Measurements from ENCODE around the gene CRIP2.

CRIP2 gene

GRCh38 chr14:105475269-105476096 is 862 bp downstream of the CRIP2 start:
- in situ Hi-C loops (cut with MboI; ENCODE audit: low sequenced_read_pairs), result no loop called here

DNA sequence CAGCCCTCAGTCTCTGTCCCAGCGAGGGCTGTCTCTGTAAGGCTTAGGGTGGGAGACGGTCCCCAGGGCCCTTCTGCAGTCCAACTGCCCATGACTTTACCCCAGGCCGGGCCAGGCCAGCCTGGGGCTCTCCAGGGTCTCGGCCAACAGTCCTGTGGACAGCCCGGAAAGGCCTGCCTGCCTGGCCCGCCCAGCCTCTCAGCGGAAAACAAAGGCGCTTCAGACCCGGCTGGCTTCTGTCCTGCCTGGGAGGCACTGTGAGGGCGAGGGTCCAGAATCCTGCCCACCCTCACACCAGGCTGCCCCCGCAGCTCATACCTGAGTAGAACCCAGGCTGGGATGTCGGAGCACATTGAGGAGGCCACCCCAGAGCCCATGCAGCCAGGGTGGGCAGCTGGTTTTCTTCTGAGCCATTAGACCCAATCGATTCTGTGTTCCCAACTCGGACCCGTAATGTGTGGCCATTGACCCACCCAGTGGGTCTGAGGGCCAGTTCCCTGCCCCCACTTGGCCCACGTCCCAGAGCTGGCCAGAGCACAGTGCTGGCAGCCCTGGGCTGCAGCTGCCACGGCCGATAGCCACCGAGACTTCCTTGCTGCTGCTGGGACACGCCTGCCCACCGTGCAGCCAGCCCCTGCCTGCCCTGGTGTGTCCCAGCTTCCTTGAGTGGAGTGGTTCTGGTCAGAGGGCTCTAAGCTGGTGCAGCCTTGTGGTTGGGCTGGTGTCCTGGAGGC is 1.6 kb downstream of the CRIP2 start:
- in situ Hi-C loops (cut with MboI; ENCODE audit: low sequenced_read_pairs), result no loop called here

GRCh38 chr14:105476831-105477659 is 2.4 kb downstream of the CRIP2 start:
- in situ Hi-C loops (cut with MboI; ENCODE audit: low sequenced_read_pairs), result no loop called here

DNA sequence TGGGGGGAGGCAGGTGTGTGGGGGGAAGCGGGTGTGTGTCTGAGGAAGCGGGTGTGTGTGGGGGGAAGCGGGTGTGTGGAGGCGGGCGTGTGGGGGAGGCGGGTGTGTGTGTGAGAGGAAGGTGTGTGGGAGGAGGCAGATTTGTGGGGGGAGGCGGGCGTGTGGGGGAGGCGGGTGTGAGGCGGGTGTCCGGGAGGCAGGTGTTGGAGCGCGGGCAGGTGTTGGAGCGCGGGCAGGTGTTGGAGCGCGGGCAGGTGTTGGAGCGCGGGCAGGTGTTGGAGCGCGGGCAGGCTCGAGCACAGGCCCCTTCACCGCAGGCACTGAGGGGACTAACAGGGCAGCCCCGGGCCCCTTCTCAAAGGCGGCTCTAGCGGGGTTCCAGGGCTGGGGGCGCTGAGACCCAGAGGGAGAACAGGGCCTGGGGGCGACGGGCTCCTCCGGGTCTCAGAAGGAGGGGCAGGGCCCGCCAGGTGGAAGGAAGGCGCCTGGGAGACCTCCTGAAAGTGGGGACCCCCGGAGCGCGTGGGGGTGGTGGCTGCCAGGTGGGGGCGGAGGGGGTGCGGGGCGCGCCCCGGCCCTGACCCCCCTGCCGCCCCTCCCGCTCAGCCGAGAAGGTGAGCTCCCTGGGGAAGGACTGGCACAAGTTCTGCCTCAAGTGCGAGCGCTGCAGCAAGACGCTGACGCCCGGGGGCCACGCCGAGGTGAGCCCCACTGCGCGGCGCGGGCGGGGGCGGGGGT is 3.2 kb downstream of the CRIP2 start:
- in situ Hi-C loops (cut with MboI; ENCODE audit: low sequenced_read_pairs), result no loop called here

DNA sequence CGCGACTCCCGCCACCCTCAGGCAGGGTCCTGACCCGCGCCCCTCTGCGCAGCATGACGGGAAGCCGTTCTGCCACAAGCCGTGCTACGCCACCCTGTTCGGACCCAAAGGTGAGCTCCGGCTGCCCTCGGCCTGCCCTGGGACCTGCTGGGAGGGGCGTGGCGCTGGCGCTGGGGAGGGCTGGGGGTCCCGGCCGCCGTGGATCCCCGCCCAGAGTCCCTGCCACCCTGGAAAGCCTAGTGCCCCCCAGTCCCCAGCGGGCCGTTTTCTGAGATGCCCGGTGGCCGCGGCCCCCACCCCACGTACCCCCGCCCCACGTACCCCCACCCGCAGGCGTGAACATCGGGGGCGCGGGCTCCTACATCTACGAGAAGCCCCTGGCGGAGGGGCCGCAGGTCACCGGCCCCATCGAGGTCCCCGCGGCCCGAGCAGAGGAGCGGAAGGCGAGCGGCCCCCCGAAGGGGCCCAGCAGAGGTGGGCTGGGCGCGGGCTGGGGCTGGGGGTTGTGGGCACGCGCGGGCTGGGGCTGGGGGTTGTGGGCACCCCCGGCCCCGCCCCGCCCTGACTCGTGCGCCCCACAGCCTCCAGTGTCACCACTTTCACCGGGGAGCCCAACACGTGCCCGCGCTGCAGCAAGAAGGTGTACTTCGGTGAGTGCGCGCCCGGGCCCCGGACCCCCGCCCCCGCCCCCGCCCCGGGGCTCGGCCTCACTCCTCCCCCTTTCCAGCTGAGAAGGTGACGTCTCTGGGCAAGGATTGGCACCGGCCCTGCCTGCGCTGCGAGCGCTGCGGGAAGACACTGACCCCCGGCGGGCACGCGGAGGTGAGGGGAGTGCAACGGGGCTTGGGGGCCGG is 4.0 kb downstream of the CRIP2 start:
- in situ Hi-C loops (cut with MboI; ENCODE audit: low sequenced_read_pairs), result no loop called here

DNA sequence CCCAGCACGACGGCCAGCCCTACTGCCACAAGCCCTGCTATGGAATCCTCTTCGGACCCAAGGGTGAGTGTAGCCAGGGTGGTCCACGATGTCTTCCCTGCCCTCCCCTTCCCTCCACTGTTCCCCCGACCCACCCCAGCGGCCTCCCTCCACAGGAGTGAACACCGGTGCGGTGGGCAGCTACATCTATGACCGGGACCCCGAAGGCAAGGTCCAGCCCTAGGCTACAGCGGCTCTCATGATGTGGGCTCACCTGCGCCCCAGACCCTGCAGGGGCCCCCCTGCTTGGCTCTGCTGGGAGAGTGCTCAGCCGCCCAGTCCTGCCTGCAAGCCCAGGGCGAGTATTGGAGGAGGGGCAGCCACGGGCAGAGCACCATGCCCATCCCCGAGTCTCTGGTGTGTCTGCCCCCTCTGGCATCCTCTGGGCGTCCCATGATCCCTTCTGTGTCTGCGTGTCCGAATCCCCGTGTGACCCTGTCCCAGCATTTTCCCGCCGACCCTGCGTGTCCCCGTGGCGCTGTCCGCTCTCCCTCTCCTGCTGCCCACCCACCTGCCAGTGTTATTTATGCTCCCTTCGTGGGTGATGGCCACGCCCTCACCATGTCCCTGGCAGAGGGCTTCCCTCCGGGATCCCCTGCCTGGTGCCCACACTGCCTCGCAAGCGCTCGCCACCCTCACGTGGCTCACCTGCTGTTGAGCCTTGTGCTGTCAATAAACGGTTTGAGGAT is 5.0 kb downstream of the CRIP2 start:
- in situ Hi-C loops (cut with MboI; ENCODE audit: low sequenced_read_pairs), result no loop called here

- in situ Hi-C loops (cut with MboI; ENCODE audit: low sequenced_read_pairs), result no loop called here
Measured at GRCh38 chr14:105480199-105480746, 5.7 kb downstream of the CRIP2 start.

DNA sequence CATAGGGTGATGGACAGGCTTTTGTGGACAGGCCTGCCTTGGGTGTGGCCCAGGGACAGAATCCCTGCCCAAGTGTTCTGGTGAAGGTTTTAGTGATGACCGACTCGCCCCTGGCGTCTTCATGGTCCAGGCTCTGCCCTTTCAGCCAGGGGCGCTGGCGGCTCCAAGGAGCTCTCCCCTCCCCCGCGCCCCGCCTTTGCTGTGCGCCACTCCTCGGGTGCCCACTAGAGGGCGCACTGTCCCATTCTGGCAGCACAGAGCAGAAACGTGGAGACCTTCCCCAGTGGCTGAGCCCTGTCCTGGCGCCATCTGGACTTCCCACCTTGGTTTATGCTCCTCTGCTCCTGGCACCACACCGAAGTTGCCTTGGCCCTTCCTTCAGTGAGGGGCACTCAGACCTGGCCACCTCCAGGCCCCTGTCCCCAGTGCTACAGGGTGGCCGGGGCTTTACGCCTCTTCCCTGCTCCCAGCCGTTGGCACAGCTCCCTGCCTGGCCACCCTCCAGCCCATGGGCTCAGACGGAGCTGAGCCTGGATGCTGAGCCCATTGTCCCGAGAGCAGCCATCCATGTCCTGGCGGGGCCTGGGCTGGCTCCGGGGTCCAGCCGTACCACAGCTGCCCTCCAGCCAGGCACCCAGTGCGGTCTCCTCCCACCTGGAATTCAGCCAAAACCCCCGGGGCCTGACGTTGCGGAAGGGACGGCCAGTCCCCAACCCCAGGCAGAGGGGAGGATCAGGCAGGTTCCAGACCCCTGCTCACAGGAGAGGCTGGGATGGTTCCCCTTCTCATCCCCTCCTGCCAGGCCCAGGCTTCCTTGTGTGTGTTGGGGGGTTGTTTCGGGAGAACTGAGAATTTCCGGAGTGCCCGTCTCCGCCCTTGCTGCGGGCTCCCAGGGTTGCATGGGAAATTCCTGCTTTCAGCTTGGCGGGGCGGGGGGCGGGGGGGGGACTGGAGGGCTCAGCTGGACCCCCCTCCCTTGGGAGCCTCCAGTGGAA is 6.5 kb downstream of the CRIP2 start:
- in situ Hi-C loops (cut with MboI; ENCODE audit: low sequenced_read_pairs), result no loop called here

DNA sequence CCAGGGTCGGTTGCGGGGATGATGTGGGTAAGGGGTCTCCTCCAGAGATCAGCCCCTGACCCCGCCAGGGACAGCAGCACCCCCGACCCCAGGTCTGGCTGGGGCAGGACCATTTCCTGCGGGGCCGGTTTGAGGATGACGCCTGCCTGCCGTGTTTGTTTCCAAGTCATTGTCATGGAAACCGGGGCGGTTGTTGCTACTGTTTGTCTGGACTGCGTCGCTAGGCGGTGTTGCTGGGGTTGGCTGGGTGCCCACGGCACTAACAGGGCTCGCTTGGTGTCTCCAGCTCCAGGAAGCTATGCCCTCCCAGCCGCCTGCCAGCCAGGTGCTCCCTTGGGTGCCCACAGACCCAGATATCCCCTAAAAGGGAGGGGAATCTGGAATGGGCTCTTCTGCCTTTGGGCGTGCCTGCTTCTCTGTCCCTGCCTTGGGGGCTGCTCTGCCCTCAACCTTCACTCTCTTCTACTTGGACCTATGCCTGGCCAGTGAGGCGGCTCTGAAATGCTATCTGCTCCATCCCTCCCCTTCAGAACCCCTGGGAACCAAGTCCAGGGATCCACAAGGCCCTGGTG is 7.4 kb downstream of the CRIP2 start:
- in situ Hi-C loops (cut with MboI; ENCODE audit: low sequenced_read_pairs), result no loop called here

DNA sequence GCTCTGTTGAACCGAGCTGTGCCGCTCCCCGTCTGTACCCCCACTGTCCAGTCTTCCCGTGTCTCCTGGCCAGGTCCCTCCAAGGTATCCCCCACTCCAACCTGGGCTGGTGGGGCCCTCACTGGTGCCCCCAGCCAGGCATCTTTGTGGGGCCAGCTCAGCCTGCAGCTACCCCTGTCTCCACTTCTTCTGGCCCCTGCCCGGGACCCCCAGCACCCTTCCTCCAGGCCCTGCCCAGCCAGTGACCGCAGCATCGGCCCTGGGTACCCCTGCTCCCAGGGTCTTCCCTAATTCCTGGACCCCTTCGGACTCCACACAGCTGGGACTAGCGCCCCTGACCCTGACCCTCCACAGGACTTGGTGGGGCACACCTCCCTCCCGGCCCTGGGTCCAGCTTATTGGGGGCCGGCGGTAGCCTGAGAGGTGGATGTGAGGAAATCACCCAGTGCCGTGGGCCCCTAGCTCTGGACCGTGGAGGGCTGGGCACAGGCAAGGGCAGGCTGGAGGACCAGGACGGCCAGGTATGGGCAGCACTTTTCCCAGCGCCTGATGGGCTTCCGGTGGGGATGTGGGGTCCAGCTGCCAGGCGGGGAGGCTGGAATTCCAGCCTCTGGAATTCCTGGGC is 8.0 kb downstream of the CRIP2 start:
- in situ Hi-C loops (cut with MboI; ENCODE audit: low sequenced_read_pairs), result no loop called here

DNA sequence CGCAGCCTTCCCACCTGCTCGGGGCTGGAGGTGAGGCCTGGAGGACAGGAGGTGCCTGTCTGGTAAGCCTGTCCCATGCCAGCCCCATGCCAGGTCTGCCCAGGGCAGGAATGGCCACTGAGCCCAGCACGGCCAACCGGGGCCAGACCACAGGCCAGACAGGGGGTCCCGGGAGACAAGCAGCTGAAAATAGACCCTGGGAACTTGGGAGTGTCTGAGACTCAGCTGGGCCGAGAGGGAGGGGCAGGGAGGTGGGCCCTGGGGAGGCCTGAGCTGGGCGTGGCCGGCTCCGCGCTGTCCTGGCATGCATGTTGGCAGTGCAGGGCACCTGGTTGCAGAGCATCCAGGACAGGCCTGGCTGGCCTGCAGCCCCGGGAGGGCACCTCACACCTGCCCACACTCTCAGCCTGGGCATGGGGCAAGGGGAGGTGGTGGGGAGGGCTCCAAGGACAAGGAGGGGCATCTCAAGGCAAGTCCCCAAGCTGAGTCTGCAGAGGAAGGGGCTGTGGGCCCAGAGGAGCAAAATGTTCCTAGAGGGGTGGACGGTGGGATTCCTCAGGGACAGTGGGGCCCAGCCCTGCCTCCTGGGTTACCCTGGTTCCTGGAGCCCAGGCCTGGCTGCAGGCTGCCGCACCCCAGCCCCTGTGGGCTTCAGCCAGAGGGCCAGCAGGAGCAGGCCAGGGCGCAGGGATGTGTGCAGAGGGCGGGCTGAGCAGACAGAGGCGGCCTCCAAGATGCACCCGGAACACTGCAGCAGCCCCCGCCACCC is 8.9 kb downstream of the CRIP2 start:
- in situ Hi-C loops (cut with MboI; ENCODE audit: low sequenced_read_pairs), result no loop called here

DNA sequence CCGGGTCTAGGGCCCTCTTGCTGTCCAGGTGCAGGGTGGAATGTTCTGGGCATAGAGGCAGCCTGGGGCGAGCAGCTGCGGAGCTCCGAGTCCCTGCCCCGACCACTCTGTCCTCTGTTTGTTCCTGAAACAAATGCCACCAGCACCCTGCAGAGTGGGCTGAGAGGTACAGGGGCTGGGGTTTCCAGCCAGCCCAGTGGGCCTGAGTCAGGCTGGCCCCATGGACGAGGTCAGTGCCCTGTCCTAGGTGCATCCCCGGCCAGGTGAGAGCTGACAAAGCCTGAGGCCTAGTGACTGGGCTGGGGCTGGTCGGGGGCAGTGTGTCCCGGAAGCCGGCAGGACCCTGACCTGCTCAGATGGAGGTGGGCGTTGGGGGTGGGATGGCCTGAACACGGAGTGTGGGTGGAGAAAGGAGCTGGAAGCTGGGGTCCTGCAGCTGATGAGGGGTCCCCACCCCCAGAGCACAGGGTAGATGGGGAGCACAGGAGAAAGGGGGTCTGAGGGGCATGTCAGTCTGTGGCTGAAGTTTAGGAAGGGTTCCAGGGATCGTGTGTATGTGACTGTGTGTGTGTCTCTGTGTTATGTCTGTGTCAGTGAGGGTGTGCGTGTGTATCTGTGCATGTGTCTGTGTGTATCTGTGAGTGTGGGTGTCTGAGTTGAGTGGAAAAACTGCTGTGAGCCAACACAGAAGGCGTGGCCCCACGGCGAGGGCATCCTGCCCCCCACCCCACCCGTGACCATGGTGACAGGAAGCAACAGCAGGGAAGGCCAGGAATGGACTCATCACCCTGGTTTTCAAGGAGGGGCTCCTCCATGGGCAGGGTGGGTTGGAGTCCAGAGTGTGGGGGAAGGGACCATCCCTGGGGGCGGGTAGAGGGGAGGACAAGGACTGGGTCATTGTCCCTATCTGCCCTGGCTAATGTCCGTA is 9.7 kb downstream of the CRIP2 start:
- in situ Hi-C loops (cut with MboI; ENCODE audit: low sequenced_read_pairs), result no loop called here

DNA sequence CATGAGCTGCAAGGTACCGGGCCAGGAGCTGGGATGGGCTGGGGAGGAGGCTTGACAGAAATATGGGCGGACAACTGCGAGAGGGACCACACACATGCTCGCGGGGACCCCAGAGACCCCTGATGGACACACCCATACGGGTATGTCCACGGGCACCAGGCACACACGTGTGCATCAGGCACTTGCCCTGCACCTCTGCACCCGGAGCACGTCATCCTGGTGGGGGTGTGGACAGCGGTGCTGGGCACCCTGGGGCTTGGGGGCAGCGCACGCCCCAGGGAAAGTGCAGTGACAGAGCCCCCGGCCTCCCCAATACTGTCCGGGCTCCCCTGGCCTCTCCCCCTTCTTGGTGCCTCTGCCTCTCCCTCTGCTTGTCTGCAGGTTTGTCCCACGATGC is 10.4 kb downstream of the CRIP2 start:
- in situ Hi-C loops (cut with MboI; ENCODE audit: low sequenced_read_pairs), result no loop called here

- in situ Hi-C loops (cut with MboI; ENCODE audit: low sequenced_read_pairs), result no loop called here
Measured at GRCh38 chr14:105485739-105486162, 11.1 kb downstream of the CRIP2 start.

Measured in hTERT RPE-1 (cell line).